Right hindlimb (tissue), 1 donor: ENCODE data around the gene TSN.
"Not testable (repeated sequence)": the region's sequence is repeated elsewhere in the genome, so short reads cannot be mapped to it uniquely, and the experiment has no call there.

Experiments
- DNase-seq: peaks from one replicate; pipeline ENCODE4 v3.0.0-alpha.2; 2018

The TSN gene

GRCh38 chr2:121755237-121756111 lies at the start of gene TSN:
TSN (plus strand) TSS chr2:121755651; CDS start chr2:121755780, 129 bp downstream.
- peak; percentile 98 for DNase-seq

DNA sequence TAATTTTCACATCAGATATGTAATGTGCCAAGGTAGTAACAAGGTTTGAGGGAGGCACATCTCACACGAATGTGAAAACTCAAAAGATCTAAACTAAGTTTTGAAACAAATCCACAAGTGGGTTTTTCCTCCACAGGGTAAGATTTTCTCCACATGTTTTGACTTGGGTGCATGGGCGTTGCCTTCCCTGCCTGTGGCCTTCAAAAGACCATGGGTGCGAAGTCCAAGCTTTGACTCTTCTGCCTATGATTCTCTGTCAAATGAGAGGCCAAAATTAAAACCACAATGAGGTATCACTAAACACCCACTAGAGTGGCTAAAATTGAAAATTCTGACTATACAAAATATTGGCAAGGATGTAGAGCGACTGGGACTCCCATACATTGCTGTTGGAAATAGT lies 49.5 kb upstream of the TSN start:
- DNase-seq = no peak

DNA sequence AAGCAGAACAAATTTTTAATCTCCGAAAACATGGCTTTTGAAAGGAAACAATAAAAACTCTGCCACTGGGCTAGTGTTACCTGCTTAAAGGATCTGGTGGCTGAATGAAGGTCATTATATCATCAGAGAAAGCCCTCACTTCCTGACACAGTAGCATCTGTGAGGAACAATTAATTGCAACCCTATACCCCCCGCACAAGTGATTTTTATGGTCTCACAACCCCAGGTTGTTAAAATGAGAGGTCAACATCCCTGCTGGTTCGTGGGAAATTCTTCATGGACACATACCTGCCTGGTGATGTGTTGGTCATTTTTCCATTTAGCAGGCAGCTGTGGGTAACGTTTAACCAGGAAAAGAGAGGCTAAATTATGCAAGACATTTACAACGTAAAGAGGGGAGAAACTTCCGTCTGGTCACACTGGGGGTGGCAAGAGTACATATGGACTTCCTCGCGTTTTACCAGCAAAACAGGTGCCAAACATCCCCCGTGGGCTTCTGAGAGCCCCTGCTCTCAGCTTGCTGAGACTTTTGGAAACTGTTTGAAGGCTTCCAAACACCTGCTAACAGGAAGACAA lies 48.0 kb upstream of the TSN start:
- DNase-seq = no peak

- DNase-seq = no peak
Measured at GRCh38 chr2:121707920-121708361, 47.5 kb upstream of the TSN start.

- DNase-seq = no peak
Measured at GRCh38 chr2:121709776-121710469, 45.5 kb upstream of the TSN start.

DNA sequence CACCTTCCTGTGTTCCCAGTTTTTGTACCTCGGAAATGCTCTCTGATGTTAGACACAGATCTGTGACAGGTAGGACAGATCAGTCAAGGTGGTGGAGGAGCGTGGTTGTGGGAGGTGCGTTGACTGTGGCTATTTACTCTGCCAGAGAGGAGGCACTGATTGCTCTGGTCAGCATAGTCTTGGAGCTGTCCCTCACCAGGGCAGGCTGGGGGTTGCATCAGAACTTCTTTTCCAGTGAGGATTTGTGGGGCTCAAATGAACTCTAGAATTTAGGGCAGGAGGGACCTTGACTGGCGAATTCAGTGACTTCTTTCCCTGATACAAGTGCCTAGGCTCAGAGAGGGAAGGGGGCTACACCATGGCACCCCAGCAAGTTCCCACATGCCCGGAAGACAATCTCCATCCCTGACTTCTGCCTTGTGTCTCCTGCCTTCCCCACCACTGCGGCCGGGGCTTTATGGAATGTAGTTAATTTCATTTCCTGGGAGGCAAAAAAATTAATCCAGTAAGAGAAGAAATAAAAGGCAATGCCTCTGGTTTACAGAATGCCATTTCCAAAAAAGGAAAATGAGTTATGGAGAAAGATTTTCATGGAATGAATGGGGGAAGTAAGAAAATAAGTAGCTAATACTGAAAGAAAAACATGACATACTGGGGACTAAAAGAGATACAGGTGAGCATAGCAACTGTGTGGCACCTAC lies 44.8 kb upstream of the TSN start:
- DNase-seq = no peak

GRCh38 chr2:121711481-121711880 lies 44.0 kb upstream of the TSN start:
- not testable (repeated sequence) for DNase-seq

DNA sequence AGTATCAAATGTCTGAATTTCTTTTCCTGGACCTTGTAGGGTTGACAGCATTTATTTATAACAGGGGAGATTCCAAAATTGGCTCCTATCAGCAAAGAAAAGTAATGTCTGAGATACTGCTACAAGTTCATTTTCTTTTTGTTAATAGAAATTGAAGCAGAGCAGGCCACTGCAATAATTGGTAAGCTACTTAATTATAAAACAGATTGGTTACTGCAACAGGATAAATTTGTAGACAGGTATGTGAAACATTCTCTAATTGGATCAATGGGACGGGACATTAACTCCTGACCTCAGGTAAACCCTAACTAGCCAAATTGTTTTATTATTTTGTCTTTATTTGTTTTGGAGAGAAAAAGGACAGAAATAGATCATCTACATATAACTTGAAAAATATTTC lies 39.3 kb upstream of the TSN start:
- no peak for DNase-seq

GRCh38 chr2:121717529-121717928 lies 37.9 kb upstream of the TSN start:
- no peak for DNase-seq

GRCh38 chr2:121721926-121722325 lies 33.5 kb upstream of the TSN start:
- no peak for DNase-seq

- DNase-seq = no peak
Measured at GRCh38 chr2:121722479-121722878, 33.0 kb upstream of the TSN start.

DNA sequence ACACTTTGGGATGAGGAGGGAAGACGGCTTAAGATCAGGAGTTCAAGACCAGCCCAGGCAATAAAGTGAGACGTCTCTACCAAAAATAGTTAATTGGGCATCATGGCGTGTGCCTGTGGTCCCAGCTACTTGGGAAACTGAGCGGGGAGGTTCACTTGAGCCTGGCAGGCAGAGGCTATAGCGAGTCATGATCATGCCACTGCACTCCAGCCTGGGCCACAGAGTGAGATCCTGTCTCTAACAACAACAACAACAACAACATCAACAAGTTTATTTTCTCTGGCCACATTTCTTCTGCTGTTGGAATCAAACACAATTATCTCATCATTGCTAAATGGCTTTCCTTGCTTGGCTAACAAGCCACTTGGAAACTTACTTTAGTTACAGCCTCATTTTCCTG lies 32.1 kb upstream of the TSN start:
- no peak for DNase-seq

- DNase-seq = no peak
Measured at GRCh38 chr2:121727332-121727731, 28.1 kb upstream of the TSN start.

- no peak for DNase-seq
Measured at GRCh38 chr2:121727950-121728349, 27.5 kb upstream of the TSN start.

DNA sequence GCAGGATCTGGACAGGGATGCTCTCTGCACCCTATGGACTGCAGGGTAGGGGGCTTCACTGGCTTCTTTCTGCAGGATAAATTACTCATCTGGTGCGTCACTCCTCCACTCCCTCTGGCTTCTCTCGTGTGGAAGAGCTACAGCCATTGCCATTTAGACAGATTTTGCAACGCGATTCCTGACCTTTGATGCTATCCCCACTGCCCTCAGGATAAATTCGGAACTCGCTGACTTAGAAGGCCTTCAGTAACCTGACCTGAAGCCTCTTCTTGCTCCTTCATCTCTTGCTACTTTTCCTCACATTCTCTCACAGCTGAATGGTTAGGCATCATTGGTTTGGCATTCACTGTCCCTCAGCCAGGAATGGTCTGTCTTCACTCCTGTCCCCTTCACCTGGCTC lies 24.1 kb upstream of the TSN start:
- no peak for DNase-seq

GRCh38 chr2:121734544-121734943 lies 20.9 kb upstream of the TSN start:
- DNase-seq = not testable (repeated sequence)

- no peak for DNase-seq
Measured at GRCh38 chr2:121735518-121736074, 19.9 kb upstream of the TSN start.

DNA sequence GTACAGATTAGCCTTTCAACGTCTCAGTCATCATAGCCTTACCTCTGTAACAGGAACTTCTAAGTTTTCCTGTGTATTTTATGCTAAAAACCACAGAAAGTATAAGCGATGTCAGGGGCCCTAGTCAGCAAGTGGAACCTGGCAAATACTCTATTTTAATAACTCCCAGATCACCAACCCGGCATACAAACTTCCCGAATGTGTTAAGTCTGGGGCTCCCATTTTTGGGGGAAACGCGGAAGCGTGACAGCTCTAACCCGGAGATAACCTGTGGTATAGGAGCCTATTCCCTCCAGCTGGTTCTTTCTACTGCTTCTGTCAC lies 19.4 kb upstream of the TSN start:
- no peak for DNase-seq

DNA sequence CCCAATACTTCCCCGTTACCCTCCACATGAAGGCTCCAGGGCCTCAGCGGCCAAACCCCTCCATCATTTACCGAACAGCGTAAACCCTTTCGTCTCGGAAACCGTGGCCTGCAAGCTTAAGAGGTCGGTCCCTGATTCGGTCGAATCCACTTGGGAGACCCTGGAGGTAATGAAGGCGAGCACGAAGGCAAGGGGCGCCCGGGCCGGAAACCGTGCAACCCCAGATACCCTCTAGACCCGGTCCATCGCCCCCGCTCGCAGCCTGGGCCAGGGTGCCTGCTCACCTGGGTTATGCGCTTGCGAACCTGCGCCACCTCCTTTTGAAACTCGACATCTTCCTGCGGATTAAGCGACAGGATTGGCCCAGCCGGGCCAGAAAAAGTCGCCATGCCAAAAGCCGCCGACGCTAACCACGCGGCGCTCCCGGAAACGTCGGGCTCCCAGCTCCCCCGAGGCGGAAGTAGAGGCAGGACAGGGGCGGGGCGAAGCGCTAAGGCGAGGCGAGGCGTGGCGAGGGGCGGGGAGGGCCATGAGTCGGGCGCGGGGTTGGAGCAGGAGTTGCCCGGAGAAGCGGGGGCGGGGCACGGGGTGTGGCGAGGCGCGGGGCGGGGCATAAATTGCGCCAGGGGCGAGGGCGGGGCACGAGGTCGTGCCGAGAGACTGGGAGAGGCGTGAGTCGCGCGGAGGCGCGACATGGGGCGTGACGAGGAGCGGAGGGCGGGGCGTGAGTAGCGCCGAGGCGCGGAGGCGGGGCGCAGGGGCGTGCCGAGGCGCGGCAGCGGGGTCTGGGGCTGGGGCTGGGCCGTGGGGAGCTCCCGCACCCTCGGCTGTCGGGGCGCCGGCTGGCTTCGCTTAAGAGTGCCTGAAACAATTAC lies 18.8 kb upstream of the TSN start, which contains the start of gene NIFK:
Gene NIFK (minus strand): TSS at position 414 of the 875 bp plus-strand sequence. CDS start 25 bp downstream, at position 389.
- peak; percentile 100 for DNase-seq

DNA sequence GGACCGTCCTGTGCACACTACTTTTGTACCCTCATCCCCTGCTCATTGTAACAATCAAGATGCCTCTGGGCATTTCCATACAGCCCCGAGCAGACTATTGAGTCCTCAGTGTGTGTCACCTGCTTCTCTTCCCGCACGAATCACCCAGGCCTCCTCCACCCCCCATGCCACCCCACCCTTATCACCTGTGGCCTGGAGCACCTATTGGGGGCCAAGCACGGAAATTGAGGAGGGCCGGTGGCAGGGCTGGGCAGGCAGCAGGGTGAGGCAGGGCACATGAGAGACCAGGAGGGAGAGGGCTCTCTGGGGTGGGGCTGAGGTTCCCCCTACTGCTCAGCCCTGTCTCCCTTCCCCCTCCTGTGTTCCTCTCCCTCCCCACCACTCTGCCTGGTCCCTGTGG lies 14.5 kb upstream of the TSN start:
- no peak for DNase-seq

DNA sequence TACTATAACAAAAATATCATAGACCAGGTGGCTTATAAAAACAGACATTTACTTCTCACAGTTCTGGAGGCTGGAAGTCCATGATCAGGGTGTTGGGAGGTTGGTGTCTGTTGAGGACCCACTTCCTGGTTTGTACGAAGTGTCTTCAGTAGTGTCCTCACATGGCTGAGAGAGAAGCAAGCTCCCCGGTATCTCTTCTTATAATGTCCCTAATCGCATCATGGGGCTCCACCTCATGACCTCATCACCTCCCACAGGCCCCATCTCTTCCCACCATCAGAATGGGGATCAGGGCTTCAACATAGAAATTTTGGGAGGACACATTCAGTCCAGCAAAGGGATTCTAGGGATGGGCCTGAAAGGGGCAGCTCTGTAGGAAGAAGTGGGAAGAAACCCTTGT lies 14.0 kb upstream of the TSN start:
- no peak for DNase-seq

DNA sequence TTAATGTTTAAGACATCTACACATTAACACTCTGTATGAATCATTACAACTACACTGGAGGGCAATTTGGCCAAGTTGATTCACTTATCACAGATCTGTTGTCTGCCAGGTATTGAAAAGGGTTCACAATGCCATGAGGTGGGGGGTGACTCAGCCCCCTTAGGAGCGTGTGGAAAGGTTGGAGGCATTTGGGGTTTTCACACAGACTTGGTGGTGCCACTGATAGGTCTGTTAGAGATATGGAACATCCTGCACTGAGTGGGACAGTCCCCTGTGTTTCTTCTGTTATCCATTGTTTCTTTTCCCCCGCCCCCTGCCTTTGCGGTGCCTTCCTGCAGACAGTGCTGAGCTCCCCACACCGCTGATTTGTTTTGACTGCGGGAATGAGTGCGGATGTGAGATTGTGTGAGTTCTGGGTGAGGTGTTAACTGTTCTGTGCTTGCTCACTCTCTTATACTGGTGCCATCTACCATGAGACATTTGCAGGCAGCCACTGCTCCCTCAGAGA lies 9.3 kb upstream of the TSN start:
- no peak for DNase-seq
